Cardiac fibroblast (primary cell): ENCODE measurements around the gene HDAC1.

ENCODE experiments used
- DNase-seq, 2 donors: peaks; one replicate each; pipeline versions ENCODE4 v3.0.0 to v3.0.0-alpha.2; 2010; ENCODE audit warnings: low read depth in 2 of 2
- H3K4me3 ChIP-seq, 2 donors: replicated peaks in 1 of 2; 1 replicate in 1 of 2; 2 replicates in 1 of 2; pipeline ENCODE4 v1.5.1; 2011; ENCODE audit warnings: low read depth in 2 of 2, low read length in 2 of 2, mild to moderate bottlenecking in 2 of 2, moderate library complexity in 1 of 2
- TF ChIP-seq, protein P1 (sequence below): IDR thresholded peaks from one replicate; pipeline ENCODE4 v1.5.1; 2011; ENCODE audit warnings: low read depth, mild to moderate bottlenecking, low read length, inconsistent platforms

Gene HDAC1

DNA sequence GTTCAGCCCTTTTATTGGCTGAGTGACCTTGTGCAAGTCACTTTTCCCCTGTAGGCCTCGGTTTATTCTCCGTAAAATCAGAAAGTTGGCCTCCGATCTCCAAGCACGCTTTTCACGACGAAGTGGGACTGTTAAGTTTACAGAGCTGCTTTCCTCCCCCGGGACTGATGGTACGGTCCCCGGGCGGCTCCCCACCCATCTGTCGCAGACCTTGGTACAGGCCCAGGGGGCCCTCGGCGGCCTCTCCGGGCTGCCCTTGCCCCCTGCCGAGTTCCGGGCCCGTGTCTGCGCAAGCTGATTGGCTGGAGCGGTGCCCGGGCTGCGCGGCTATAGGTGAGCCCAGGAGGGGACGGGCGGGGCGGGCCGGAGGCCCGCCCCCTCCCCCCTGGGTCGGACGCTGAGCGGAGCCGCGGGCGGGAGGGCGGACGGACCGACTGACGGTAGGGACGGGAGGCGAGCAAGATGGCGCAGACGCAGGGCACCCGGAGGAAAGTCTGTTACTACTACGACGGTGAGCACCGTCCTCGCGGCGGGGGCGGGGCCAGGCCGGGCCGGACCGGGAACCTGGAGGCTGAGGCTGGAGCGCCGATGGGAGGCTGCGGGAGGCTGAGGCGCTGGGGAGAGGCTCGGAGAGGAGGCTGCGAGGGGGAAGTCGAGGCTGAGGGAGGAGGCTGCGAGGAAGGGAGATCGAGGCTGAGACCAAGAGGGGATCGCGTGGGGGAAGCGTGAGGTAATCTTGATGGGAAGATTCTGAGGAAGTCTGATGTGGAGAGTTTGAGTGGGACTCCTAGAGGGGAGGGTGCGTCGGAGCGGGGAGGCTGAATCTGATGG, at the start of gene HDAC1:
Gene HDAC1, plus strand, starts transcription at position 376 of the 831 bp plus-strand sequence. Its CDS starts 87 bp downstream, at position 463.
- H3K4me3 ChIP-seq = peak within 1 kb of the TSS; percentile 84 to 95
- peak; percentile 93 to 97 for DNase-seq
- TF ChIP-seq, protein P1, sequence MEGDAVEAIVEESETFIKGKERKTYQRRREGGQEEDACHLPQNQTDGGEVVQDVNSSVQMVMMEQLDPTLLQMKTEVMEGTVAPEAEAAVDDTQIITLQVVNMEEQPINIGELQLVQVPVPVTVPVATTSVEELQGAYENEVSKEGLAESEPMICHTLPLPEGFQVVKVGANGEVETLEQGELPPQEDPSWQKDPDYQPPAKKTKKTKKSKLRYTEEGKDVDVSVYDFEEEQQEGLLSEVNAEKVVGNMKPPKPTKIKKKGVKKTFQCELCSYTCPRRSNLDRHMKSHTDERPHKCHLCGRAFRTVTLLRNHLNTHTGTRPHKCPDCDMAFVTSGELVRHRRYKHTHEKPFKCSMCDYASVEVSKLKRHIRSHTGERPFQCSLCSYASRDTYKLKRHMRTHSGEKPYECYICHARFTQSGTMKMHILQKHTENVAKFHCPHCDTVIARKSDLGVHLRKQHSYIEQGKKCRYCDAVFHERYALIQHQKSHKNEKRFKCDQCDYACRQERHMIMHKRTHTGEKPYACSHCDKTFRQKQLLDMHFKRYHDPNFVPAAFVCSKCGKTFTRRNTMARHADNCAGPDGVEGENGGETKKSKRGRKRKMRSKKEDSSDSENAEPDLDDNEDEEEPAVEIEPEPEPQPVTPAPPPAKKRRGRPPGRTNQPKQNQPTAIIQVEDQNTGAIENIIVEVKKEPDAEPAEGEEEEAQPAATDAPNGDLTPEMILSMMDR = no peak

GRCh38 chr1:32242341-32242851, 49.5 kb upstream of the HDAC1 start:
- peak; percentile 32 to 54 for DNase-seq
- TF ChIP-seq, protein P1 = no peak
- no peak overlapping the region for H3K4me3 ChIP-seq

GRCh38 chr1:32246888-32247273, 45.0 kb upstream of the HDAC1 start, which contains the start of gene FAM167B:
Gene FAM167B, plus strand, starts transcription at chr1:32247222. Its CDS starts 200 bp downstream, at chr1:32247422.
- TF ChIP-seq, protein P1 = no peak

GRCh38 chr1:32247452-32247851, 44.4 kb upstream of the HDAC1 start:
- no peak overlapping the region for H3K4me3 ChIP-seq
- no peak for DNase-seq
- TF ChIP-seq, protein P1 = no peak

More at GRCh38 chr1:32246888-32247273, 45.0 kb upstream of the HDAC1 start, which contains the start of gene FAM167B:
- no peak within 1 kb of the TSS for H3K4me3 ChIP-seq
- peak; percentile 80 to 93 for DNase-seq

DNA sequence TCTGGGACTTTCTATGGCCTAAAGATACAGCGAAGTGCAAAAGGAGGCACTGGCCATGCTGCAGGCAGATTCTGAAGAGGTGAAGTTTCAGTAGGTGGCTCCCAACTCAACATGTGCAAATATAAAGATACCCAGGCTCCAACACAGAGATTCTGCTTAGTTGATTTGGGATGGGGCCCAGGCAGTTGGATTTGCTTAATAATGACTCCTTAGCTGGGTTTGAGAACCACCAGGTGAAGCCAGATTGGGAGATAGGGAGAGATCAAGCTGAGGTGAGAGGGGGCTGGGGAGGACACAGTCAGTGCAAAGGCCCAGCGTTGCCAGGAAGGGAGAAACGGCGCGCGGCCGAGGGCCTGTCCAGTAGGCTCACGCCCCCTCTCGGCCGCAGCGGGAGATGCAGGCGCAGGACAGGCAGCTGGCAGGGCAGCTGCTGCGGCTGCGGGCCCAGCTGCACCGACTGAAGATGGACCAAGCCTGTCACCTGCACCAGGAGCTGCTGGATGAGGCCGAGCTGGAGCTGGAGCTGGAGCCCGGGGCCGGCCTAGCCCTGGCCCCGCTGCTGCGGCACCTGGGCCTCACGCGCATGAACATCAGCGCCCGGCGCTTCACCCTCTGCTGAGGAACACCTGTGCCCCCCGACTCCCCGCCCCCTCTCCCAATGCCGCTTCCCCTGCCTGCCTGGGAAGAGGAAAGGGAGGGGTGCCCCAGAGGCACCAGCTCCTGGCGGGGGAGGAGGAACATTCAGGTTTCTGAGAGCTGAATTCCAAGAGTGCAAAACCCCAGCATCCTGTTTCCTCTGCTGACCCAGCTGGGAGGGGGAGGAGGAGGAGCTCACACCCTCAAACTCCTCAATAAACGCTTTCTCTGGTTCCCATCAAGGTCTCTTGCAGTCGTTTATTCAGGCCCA, 43.6 kb upstream of the HDAC1 start:
- H3K4me3 ChIP-seq = no peak overlapping the region
- TF ChIP-seq, protein P1 = peak; percentile 75
- DNase-seq = peak; percentile 67 to 75

DNA sequence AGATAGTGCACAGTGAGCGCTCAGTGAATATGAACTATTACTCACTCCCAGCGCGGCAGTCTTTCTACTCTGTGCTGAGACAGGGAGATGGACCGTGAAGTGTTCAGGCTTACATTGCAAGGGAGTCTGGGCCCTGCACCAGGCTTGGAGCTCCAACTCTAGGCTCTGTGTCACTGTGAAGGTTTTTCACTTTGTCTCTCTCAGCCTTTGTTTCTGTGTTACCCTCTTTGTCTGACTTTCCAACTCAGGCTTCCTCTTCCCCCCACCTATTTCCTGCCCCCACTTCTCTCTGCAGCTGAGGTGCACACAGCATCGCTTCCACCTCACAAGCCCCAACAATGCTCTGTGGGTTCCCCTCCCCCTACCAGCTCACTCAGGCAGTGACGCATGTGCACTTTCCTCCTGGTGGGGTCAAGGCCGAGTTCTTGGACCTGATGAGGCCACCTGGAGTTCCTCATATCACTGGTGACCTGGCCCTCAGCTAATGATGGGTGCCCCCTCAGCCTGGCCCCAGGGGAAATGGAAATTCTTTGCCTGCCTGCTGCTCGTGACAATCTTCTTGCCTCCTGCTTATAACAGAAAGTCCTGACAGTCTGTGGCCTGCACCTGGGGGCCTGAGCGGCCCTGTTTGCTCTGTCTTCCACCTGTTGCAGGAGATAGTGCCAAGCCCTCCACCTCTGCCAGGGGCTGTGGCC, 41.9 kb upstream of the HDAC1 start:
- TF ChIP-seq, protein P1 = no peak
- no peak overlapping the region for H3K4me3 ChIP-seq
- peak in 1 of 2 donors; percentile 58 for DNase-seq
